Activated CD8-positive, alpha-beta memory T cell treated with anti-CD3 and anti-CD28 coated beads for 1 hour (primary cell): ENCODE results near the gene BCL11A.

Experiments used
- DNase-seq, 2 donors: peaks; one replicate each; pipeline ENCODE4 v3.0.0-alpha.2; 2020; ENCODE audit warnings: low read depth in 1 of 2; ENCODE audit errors: extremely low read depth in 1 of 2

Gene BCL11A

GRCh38 chr2:60560734-60561644 lies 7.5 kb upstream of the BCL11A start:
- no peak for DNase-seq

- no peak for DNase-seq
These were observed 6.4 kb upstream of the BCL11A start for GRCh38 chr2:60559880-60560279.

DNA sequence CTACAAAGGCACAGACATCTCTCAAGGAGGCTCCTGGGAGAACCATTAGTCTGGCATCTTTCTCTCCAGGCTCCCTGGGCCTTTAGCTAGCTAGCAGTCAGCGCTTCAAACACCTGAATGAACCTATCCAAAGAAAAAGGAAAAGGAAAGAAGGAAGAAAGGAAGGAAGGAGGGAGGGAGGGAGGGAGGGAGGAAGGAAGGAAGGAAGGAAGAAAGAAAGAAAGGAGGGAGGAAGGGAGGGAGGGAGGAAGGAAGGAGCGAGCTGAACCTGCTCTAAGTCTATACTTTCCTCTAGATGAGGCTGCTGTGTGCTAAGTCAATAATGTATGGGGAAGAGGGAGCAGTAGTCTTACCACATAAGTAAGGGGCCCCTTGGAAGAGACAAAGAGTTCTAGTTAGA lies 5.1 kb upstream of the BCL11A start:
- DNase-seq = no peak

DNA sequence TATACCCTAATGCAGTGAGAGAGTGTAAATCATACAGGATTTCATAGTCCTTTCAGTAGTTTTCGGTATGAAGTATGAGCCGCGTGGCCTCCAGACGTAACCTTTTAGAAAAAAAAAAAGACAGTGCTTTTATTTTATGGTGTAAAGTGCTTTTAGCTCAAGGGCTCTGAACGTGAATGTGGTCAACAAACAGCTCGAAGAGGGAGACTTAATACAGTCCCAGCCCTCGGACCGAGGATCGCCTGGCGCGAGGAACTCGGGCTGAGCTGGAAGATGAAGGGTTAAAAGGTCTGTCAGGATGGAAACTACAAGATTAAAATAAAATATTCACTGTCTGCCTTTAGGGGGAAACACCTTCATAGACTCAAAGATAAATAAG lies 4.0 kb upstream of the BCL11A start:
- no peak for DNase-seq

GRCh38 chr2:60556576-60557485 lies 3.4 kb upstream of the BCL11A start:
- DNase-seq = no peak

DNA sequence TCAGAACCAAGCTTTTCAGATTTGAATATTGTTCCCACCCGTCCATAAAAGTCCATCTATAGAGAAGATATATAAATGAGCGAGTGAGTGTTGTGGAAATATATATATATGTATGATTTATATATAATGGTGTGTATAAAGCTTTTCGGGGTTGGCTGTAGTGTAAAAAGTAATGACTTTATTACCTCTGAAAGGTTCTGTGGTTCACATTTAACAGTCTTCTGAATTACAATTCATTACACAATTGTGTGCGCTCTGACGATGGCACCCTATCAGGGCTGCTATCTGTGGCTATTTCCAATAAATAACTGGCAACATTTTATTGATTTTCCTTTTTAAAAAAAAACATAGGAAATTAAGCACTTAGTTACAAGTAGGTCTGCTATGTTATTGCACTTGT lies 2.7 kb upstream of the BCL11A start:
- no peak for DNase-seq

GRCh38 chr2:60555783-60556139 lies 2.3 kb upstream of the BCL11A start:
- DNase-seq = no peak

- DNase-seq = peak; percentile 14 to 32
These were observed 1.8 kb upstream of the BCL11A start for GRCh38 chr2:60555066-60555782.

DNA sequence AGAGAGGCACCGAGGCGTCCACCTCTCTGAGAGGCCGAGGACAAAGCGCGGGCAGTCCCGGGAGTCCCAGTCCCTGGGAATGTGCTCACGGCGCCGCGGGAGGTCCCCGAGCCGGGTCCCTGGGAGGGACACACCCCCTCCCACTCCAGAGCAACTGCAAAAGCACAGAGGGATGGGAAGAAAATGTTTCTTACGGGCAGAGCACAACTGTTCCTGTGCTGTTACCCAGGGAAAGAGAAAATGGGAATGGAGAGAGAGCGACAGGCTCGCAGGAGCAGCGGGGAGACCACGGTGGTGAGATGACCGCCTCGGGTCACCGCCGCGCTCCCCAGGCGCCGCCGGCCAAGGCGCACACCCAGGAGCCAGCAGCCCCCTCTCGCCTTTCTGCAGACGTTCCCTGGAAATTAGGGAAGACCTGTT lies 1.2 kb upstream of the BCL11A start:
- no peak for DNase-seq

DNA sequence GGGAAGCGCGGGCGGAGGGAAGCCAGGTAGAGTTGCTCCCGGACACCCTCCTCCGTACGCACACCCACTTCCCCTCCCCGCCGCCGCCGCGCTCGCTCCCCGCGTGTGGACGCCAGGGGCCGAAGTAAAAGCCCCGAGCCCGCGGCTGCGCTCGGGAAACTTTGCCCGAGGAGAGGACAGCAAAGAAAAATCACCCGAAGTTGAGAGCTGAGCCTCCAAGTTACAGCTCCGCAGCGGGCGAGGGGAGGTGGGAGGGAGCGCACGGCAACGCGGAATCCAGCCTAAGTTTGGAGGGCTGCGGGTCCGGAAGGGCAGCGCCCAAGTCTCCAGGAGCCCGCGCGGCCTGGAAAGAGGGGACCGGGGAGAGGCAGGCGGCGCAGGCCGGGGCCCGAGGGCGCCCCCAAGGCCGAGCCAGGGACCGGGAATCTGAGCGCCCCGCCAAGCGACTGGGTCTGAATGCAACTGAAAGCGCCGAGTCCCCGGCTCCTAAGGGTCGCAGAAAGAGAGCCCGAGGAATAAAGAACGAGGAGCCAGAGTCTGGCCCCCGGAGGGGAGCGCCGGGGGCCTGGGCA lies 706 bp upstream of the BCL11A start:
- no peak for DNase-seq

DNA sequence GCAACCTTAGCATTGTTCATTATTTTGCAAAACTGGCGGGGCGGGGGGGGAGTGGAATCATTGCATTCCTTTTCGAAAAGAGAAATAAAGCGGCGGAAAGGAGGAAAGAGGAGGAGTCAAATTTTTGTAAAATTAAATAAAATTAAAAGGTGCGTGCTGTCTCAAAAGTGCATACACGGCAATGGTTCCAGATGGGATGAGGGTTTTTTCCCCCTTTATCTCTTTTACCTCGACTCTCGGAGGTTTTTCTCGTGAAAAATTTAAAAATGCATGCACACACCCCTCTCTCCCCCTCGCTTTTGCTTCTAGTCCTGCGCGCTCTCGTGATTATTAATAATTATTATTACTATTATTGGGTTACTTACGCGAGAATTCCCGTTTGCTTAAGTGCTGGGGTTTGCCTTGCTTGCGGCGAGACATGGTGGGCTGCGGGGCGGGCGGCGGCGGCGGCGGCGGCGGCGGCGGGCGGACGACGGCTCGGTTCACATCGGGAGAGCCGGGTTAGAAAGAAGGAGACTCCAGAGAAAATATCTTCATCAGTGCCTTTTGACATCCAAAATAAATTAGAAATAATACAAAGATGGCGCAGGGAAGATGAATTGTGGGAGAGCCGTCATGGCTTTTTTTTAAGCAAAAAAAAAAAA lies 481 bp downstream of the BCL11A start:
- DNase-seq = no peak

DNA sequence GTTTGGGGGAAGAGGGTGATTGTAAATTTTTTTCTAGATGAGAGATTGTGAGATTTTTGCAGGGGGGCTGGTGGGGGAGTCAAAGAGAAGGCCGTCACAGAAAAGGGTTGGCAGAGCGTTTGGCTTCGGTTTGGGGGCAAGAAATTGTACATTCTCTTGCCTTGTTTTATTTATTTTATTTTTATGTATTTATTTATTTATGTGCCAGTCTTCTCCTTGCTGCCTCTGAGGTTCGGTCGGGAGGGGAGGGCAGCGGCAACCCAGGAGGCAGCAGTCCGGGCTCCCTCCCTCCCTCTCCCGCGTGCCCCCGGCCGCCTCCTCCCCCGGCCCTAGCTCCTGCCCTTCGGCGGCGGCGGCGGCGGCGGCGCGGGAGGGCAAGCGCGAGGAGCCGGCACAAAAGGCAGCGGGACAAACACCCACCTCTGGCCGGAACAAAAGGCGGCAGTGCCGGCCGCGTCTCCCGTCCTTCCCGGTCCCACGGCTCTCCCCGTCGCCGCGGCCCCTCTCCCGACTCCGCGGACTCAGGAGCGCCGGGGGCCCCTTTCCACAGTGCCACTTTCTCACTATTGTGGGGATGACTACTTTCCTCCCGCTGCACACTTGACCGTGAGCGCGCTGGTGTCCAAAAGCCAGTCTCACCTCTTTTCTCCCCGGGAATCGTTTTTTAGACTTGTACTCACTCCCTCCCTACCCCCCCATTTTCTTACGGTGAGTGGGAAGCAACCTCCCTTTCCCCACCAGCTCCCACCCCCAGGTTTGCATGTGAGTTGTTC lies 1.2 kb downstream of the BCL11A start:
- DNase-seq = no peak

- DNase-seq = no peak
These were observed 2.0 kb downstream of the BCL11A start for GRCh38 chr2:60551240-60552077.

DNA sequence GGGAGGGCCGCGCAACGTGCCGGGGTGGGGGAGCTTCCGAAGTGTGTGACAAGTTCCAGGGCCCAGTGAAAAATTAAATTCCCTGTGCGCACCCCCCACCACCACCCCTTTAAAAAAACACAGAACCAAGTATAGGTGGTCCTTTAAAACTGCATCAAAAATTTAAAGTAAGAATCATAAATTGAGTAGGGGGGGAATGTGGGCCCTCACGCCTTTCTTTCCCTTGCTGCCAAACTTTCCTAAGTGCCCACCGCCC lies 2.5 kb downstream of the BCL11A start:
- no peak for DNase-seq

DNA sequence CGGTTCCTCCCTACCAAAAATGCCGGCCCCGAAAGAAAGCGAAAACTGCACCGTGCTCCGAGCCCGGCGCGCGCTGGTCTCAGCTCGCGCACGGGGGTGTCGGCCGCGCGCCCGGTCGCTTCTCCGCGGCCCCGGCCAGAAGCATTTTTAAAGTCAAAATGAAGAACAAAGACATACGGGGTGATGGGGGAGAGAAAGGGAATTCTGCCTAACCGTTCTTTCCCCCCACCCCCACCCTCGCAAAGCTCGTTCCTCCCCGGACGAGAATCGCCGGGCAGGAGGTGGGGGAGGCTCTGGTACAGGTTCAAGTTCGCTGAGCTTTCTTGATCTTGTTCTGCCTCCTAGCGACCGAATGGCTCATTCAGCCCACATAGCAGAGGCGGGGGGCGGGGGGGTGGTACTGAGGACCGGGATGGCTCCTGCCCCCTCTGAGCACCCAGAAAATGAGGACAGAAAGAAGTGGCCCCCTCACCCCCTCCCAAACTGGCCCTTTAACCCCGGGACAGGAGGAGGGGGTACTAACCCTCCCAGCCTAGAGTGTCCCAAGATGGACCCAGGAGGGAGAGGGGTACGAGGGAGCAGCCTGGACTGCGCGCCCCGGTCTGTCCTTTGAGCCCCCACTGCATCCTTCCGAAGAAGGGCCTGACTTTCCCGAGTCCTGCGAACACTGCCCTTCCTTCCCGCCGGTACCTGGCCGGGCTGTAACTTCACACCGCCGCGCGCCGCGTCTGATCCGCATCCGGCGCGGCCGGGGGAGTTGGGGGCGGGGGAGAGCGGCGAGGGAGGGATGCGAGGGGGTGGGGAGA lies 3.1 kb downstream of the BCL11A start:
- DNase-seq = no peak

GRCh38 chr2:60549928-60550177 lies 3.6 kb downstream of the BCL11A start:
- no peak for DNase-seq

DNA sequence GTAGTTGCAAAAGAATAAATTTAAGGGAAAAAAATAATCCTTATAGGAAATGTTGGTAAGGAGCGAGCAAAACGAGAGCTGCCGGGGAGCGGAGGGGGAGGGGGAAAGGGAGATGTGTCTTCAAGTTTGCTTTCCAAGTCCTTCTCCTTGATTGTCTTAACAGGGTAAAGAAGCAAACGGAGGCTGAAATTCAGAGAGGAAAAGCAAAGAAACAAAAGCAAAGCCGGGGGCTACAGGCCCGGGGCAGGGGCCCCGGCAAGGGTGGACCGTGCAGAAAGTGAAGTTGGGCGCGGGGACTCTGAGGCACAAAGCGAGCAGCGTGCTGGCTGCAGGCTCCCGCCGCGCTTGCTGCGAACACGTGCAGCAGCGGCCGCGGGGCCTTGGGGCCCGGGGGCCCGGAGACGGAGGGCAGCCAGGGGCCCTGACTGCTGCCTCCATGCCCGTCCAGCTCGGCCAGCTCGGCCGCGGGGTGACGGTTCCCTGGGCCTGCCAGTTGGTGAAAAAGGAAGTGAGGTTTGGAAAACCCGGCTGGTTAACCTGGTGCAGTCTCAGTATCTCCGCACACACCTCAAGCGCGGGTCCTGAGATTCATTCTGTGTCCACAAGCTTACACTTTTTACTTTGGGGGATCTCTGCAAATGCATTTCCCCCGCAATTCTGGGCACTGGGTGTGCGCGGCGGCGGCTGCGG lies 4.1 kb downstream of the BCL11A start:
- no peak for DNase-seq

DNA sequence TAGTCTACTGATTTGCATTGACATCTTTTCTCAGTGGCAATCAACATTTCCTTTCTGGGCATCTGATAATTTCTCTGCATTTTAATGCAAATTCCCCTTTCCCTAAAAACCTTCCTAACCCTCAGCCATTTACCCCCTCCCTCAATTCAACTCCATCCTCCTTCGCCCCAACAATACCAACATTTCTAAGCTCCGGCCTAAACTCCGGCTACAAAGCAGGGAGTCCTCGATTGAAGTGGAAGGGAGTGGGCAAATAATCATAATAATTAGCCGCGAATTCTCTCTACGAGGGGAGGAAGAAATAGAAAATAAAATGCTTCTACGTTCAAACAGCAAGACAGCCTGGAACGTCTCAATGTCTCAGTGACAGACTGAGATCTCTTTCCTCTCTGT lies 4.6 kb downstream of the BCL11A start:
- no peak for DNase-seq
